Measurements from ENCODE around the gene KRTAP8-1.

The KRTAP8-1 gene

GRCh38 chr21:30813174-30813573 lies at the start of gene KRTAP8-1:
Gene KRTAP8-1, minus strand, starts transcription at chr21:30813274. Its CDS starts 54 bp downstream, at chr21:30813220.
- in situ Hi-C loops (cut with MboI; ENCODE audit: low sequenced_read_pairs) = no loop called here

- in situ Hi-C loops (cut with MboI; ENCODE audit: low sequenced_read_pairs) = no loop called here
These were observed 34.8 kb upstream of the KRTAP8-1 start for GRCh38 chr21:30847627-30848500.

- in situ Hi-C loops (cut with MboI; ENCODE audit: low sequenced_read_pairs) = no loop called here
These were observed 29.9 kb upstream of the KRTAP8-1 start for GRCh38 chr21:30842990-30843389.

- in situ Hi-C loops (cut with MboI; ENCODE audit: low sequenced_read_pairs) = no loop called here
These were observed 26.2 kb upstream of the KRTAP8-1 start for GRCh38 chr21:30839304-30839703.

GRCh38 chr21:30838536-30838935 lies 25.5 kb upstream of the KRTAP8-1 start:
- in situ Hi-C loops (cut with MboI; ENCODE audit: low sequenced_read_pairs) = no loop called here

GRCh38 chr21:30831194-30831765 lies 18.2 kb upstream of the KRTAP8-1 start:
- in situ Hi-C loops (cut with MboI; ENCODE audit: low sequenced_read_pairs) = no loop called here

- in situ Hi-C loops (cut with MboI; ENCODE audit: low sequenced_read_pairs) = no loop called here
These were observed 16.6 kb upstream of the KRTAP8-1 start, which contains the start of gene KRTAP7-1 for GRCh38 chr21:30829659-30830058. Gene KRTAP7-1, minus strand, starts transcription at chr21:30829759. Its CDS starts 61 bp downstream, at chr21:30829698.

- in situ Hi-C loops (cut with MboI; ENCODE audit: low sequenced_read_pairs) = no loop called here
These were observed 6.0 kb upstream of the KRTAP8-1 start for GRCh38 chr21:30818837-30819610.

- in situ Hi-C loops (cut with MboI; ENCODE audit: low sequenced_read_pairs) = no loop called here
These were observed 12.5 kb downstream of the KRTAP8-1 start for GRCh38 chr21:30800605-30801004.

- in situ Hi-C loops (cut with MboI; ENCODE audit: low sequenced_read_pairs) = no loop called here
These were observed 19.3 kb downstream of the KRTAP8-1 start for GRCh38 chr21:30793581-30794314.

- in situ Hi-C loops (cut with MboI; ENCODE audit: low sequenced_read_pairs) = no loop called here
These were observed 33.8 kb downstream of the KRTAP8-1 start for GRCh38 chr21:30779249-30779648.

GRCh38 chr21:30769724-30770431 lies 43.2 kb downstream of the KRTAP8-1 start:
- in situ Hi-C loops (cut with MboI; ENCODE audit: low sequenced_read_pairs) = no loop called here
